ENCODE measurements around the gene CDH15.

- TF ChIP-seq CTCF (IDR thresholded peaks at IDR 0.05) (no peak), POLR2A (IDR thresholded peaks at IDR 0.05) (no peak)
Measured at GRCh38 chr16:89173174-89173921, 1.8 kb downstream of the CDH15 start.

Data from heart left ventricle (tissue), 13 donors.